Liver (tissue), 9 donors: ENCODE data around the gene TMEM184A. TPM values are rescaled to one million over a fixed set of nuclear protein-coding genes. Genes with fewer than 3 reads are reported as not detected.

Experiments used
- DNase-seq: peaks from one replicate; pipeline ENCODE4 v3.0.0-alpha.2; 2017; ENCODE audit warnings: low spot score
- H3K27ac ChIP-seq, 2 donors: one replicate each; pipeline ENCODE4 v1.7.0; 2013; ENCODE audit warnings: inconsistent platforms in 2 of 2, low read length in 2 of 2, control low read depth in 1 of 2, low read depth in 1 of 2, mild to moderate bottlenecking in 1 of 2
- H3K27me3 ChIP-seq, 4 donors: one replicate each; pipeline versions ENCODE4 v1.6.1 to v1.7.0; 2013; ENCODE audit warnings: low read length in 3 of 4, inconsistent platforms in 1 of 4, mild to moderate bottlenecking in 1 of 4, moderate library complexity in 1 of 4; ENCODE audit not compliant: control insufficient read depth in 4 of 4, insufficient read depth in 4 of 4
- H3K36me3 ChIP-seq, 4 donors: one replicate each; pipeline versions ENCODE4 v1.6.1 to v1.7.0; 2013; ENCODE audit warnings: low read length in 3 of 4, mild to moderate bottlenecking in 3 of 4, low read depth in 1 of 4, moderate library complexity in 1 of 4; ENCODE audit not compliant: control insufficient read depth in 4 of 4, insufficient read depth in 3 of 4
- H3K4me1 ChIP-seq, 4 donors: one replicate each; pipeline versions ENCODE4 v1.6.1 to v1.7.0; 2013; ENCODE audit warnings: low read length in 3 of 4, mild to moderate bottlenecking in 3 of 4, moderate library complexity in 1 of 4; ENCODE audit not compliant: control insufficient read depth in 4 of 4, insufficient read depth in 4 of 4
- H3K4me3 ChIP-seq, 3 donors: one replicate each; pipeline versions ENCODE4 v1.6.1 to v1.7.0; 2013; ENCODE audit warnings: low read length in 3 of 3, control low read depth in 1 of 3, low read depth in 1 of 3, mild to moderate bottlenecking in 1 of 3
- H3K9ac ChIP-seq, 2 donors: one replicate each; pipeline ENCODE4 v1.7.0; 2013; ENCODE audit warnings: low read length in 2 of 2, mild to moderate bottlenecking in 2 of 2, moderate library complexity in 2 of 2, control low read depth in 1 of 2, low read depth in 1 of 2
- H3K9me3 ChIP-seq, 4 donors: one replicate each; pipeline versions ENCODE4 v1.6.1 to v1.7.0; 2013; ENCODE audit warnings: low read length in 3 of 4; ENCODE audit not compliant: control insufficient read depth in 4 of 4
- CTCF ChIP-seq: fragments of 150-350 bp; IDR thresholded peaks from 2 replicates; pipeline ENCODE4 v1.5.1; 2017; ENCODE audit warnings: improper control_type of control experiment, low read depth, low read length; ENCODE audit not compliant: missing input control
- EGR1 ChIP-seq, 2 donors: IDR thresholded peaks; 2 replicates each; pipeline ENCODE4 v1.6.1; 2016 to 2018; ENCODE audit warnings: antibody characterized with exemption in 2 of 2, low read depth in 2 of 2
- FOXA1 ChIP-seq: IDR thresholded peaks from 2 replicates; pipeline ENCODE4 v1.6.1; 2016; ENCODE audit warnings: antibody characterized with exemption
- GABPA ChIP-seq, 2 donors: IDR thresholded peaks in 1 of 2; conservative IDR thresholded peaks in 1 of 2; 2 replicates each; pipeline ENCODE4 v1.6.1; 2016; ENCODE audit warnings: antibody characterized with exemption in 2 of 2, mild to moderate bottlenecking in 1 of 2, moderate library complexity in 1 of 2
- HNF4A ChIP-seq, 2 donors: conservative IDR thresholded peaks; 2 replicates each; pipeline ENCODE4 v1.6.1; 2016; ENCODE audit warnings: antibody characterized with exemption in 2 of 2, mild to moderate bottlenecking in 2 of 2
- HNF4G ChIP-seq: IDR thresholded peaks from 2 replicates; pipeline ENCODE4 v1.6.1; 2016; ENCODE audit warnings: antibody characterized with exemption
- JUND ChIP-seq, 2 donors: IDR thresholded peaks; 2 replicates each; pipeline ENCODE4 v1.6.1; 2016; ENCODE audit warnings: antibody characterized with exemption in 2 of 2
- NR2F2 ChIP-seq: IDR thresholded peaks from 2 replicates; pipeline ENCODE4 v1.6.1; 2016; ENCODE audit warnings: antibody characterized with exemption
- RAD21 ChIP-seq, 2 donors: IDR thresholded peaks; 2 replicates each; pipeline ENCODE4 v1.6.1; 2016; ENCODE audit warnings: antibody characterized with exemption in 2 of 2, mild to moderate bottlenecking in 2 of 2
- RXRA ChIP-seq, 2 donors: IDR thresholded peaks; 2 replicates each; pipeline ENCODE4 v1.6.1; 2017 to 2018; ENCODE audit warnings: antibody characterized with exemption in 2 of 2, mild to moderate bottlenecking in 1 of 2
- SP1 ChIP-seq: IDR thresholded peaks from 2 replicates; pipeline ENCODE4 v1.6.1; 2018; ENCODE audit warnings: antibody characterized with exemption, mild to moderate bottlenecking
- TAF1 ChIP-seq: conservative IDR thresholded peaks from 2 replicates; pipeline ENCODE4 v1.6.1; 2016; ENCODE audit warnings: antibody characterized with exemption, mild to moderate bottlenecking
- YY1 ChIP-seq: IDR thresholded peaks from 2 replicates; pipeline ENCODE4 v1.6.1; 2016; ENCODE audit warnings: antibody characterized with exemption, mild to moderate bottlenecking
- WGBS: extraction: QIAGEN DNeasy Blood & Tissue Kit; methylation state at CpG from one replicate; pipeline ENCODE4 v1.1.7; 2013; 5-methylcytosine and 5-hydroxymethylcytosine counted together
- polyA plus RNA-seq, 2 donors: library from polyadenylated mRNA; stranded (reverse) in 1 of 2; unstranded in 1 of 2; fragments of 200-250 nt in 1 of 2; fragments of >200 nt in 1 of 2; fragmentation: Nextera tagmentation in 1 of 2; extraction: Ambion mirVana in 1 of 2; gene quantifications; one replicate each; pipeline versions ENCODE4 v1.2.1 to v1.2.3, GENCODE V29; 2013 to 2015
- total RNA-seq, 2 donors: library from RNA; depleted of rRNA; stranded (reverse); fragments of >200 nt; gene quantifications; one replicate each; pipeline ENCODE4 v1.2.3, GENCODE V29; 2014
- TF ChIP-seq, protein P1 (sequence below): IDR thresholded peaks from 2 replicates; pipeline ENCODE4 v1.6.1; 2016; ENCODE audit warnings: antibody characterized with exemption
- TF ChIP-seq, protein P2 (sequence below): IDR thresholded peaks from 2 replicates; pipeline ENCODE4 v1.6.1; 2016; ENCODE audit warnings: antibody characterized with exemption
- TF ChIP-seq, protein P3 (sequence below): IDR thresholded peaks from 2 replicates; pipeline ENCODE4 v1.6.1; 2016; ENCODE audit warnings: antibody characterized with exemption
- TF ChIP-seq, protein P4 (sequence below): IDR thresholded peaks from 2 replicates; pipeline ENCODE4 v1.6.1; 2016; ENCODE audit warnings: antibody characterized with exemption, mild to moderate bottlenecking
- donor health status: healthy.
- donor health status: healthy.
- donor health status: healthy.
- donor health status: healthy.
- donor health status: healthy.

Gene TMEM184A
- total and polyA plus RNA-seq, 4 donors, result 1.6 to 12.6 (median 11.4) TPM

DNA sequence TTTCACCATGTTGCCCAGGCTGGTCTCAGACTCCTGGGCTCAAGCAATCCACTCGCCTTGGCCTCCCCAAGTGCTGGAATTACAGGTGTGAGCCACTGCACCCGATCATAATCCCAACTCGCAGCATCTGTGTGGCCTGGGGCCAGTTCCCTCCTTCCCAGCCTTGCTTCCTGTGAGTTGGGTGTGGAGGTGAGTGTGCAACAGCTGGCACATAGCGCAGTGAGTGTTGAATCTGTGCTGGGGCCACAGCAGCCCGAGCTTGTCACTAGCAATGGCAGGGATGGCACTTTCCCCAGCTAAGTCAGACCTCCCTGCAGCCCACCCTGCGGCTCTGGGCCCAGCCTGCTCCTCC, 12.2 kb downstream of the TMEM184A start (continued):
- TF ChIP-seq, protein P1, sequence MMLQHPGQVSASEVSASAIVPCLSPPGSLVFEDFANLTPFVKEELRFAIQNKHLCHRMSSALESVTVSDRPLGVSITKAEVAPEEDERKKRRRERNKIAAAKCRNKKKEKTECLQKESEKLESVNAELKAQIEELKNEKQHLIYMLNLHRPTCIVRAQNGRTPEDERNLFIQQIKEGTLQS, result no peak

GRCh38 chr7:1542841-1543747, 12.9 kb downstream of the TMEM184A start:
- Histone ChIP-seq H3K9ac (no peak overlapping the region), H3K4me1 (no peaks in the 10 kb centered on the region), H3K9me3 (no peaks in the 10 kb centered on the region), H3K4me3 (no peak overlapping the region), H3K27me3 (no peaks in the 10 kb centered on the region), H3K27ac (no peak overlapping the region), H3K36me3 (peaks cover 4 to 19% (median 12%) of the 10 kb centered on the region in 4 donors)
- 87% methylated on average over 38 of the region's 38 CpGs for WGBS
- no peak for DNase-seq
- TF ChIP-seq NR2F2, result no peak
- TF ChIP-seq RAD21 (IDR thresholded peaks at IDR 0.05), result no peak
- TF ChIP-seq, protein P1, result no peak
- TF ChIP-seq, protein P2, sequence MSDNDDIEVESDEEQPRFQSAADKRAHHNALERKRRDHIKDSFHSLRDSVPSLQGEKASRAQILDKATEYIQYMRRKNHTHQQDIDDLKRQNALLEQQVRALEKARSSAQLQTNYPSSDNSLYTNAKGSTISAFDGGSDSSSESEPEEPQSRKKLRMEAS, result no peak
- TF ChIP-seq CTCF, result no peak
- no peak for TF ChIP-seq RXRA (IDR thresholded peaks at IDR 0.05)
- TF ChIP-seq FOXA1, result no peak
- TF ChIP-seq GABPA (IDR thresholded peaks at IDR 0.05 in 1 of 2, conservative IDR thresholded peaks at IDR 0.05 in 1 of 2), result no peak
- no peak for TF ChIP-seq HNF4G

GRCh38 chr7:1542329-1542728, 13.7 kb downstream of the TMEM184A start:
- Histone ChIP-seq H3K4me3 (no peak overlapping the region), H3K9ac (no peak overlapping the region), H3K27me3 (no peaks in the 10 kb centered on the region), H3K36me3 (peaks cover 4 to 18% (median 10%) of the 10 kb centered on the region in 4 donors), H3K4me1 (peaks cover 0 to 6% (median 4%) of the 10 kb centered on the region in 4 donors), H3K27ac (no peak overlapping the region), H3K9me3 (no peaks in the 10 kb centered on the region)
- DNase-seq, result no peak
- 95% methylated on average over 21 of the region's 21 CpGs for WGBS
- no peak for TF ChIP-seq EGR1 (IDR thresholded peaks at IDR 0.05; ENCODE audit: low read depth in 2 of 2)
- TF ChIP-seq, protein P3, sequence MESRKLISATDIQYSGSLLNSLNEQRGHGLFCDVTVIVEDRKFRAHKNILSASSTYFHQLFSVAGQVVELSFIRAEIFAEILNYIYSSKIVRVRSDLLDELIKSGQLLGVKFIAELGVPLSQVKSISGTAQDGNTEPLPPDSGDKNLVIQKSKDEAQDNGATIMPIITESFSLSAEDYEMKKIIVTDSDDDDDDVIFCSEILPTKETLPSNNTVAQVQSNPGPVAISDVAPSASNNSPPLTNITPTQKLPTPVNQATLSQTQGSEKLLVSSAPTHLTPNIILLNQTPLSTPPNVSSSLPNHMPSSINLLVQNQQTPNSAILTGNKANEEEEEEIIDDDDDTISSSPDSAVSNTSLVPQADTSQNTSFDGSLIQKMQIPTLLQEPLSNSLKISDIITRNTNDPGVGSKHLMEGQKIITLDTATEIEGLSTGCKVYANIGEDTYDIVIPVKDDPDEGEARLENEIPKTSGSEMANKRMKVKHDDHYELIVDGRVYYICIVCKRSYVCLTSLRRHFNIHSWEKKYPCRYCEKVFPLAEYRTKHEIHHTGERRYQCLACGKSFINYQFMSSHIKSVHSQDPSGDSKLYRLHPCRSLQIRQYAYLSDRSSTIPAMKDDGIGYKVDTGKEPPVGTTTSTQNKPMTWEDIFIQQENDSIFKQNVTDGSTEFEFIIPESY, result no peak
- TF ChIP-seq TAF1, result no peak
- TF ChIP-seq RAD21 (IDR thresholded peaks at IDR 0.05), result no peak
- TF ChIP-seq JUND (IDR thresholded peaks at IDR 0.05), result no peak
- TF ChIP-seq, protein P4, sequence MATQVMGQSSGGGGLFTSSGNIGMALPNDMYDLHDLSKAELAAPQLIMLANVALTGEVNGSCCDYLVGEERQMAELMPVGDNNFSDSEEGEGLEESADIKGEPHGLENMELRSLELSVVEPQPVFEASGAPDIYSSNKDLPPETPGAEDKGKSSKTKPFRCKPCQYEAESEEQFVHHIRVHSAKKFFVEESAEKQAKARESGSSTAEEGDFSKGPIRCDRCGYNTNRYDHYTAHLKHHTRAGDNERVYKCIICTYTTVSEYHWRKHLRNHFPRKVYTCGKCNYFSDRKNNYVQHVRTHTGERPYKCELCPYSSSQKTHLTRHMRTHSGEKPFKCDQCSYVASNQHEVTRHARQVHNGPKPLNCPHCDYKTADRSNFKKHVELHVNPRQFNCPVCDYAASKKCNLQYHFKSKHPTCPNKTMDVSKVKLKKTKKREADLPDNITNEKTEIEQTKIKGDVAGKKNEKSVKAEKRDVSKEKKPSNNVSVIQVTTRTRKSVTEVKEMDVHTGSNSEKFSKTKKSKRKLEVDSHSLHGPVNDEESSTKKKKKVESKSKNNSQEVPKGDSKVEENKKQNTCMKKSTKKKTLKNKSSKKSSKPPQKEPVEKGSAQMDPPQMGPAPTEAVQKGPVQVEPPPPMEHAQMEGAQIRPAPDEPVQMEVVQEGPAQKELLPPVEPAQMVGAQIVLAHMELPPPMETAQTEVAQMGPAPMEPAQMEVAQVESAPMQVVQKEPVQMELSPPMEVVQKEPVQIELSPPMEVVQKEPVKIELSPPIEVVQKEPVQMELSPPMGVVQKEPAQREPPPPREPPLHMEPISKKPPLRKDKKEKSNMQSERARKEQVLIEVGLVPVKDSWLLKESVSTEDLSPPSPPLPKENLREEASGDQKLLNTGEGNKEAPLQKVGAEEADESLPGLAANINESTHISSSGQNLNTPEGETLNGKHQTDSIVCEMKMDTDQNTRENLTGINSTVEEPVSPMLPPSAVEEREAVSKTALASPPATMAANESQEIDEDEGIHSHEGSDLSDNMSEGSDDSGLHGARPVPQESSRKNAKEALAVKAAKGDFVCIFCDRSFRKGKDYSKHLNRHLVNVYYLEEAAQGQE, result no peak
- TF ChIP-seq YY1, result no peak
- no peak for TF ChIP-seq SP1
- no peak for TF ChIP-seq NR2F2
- no peak for TF ChIP-seq CTCF
- no peak for TF ChIP-seq GABPA (IDR thresholded peaks at IDR 0.05 in 1 of 2, conservative IDR thresholded peaks at IDR 0.05 in 1 of 2)
- TF ChIP-seq, protein P1, result no peak
- no peak for TF ChIP-seq HNF4A (conservative IDR thresholded peaks at IDR 0.05)
- TF ChIP-seq, protein P2, result no peak
